Stimulated activated CD8-positive, alpha-beta memory T cell treated with anti-CD3 and anti-CD28 coated beads, Interleukin-7, amount 100 ng/mL, for 48 hours (primary cell): ENCODE measurements around the gene CYFIP2.

ENCODE experiments used
- DNase-seq, 2 donors: peaks; one replicate each; pipeline ENCODE4 v3.0.0-alpha.2; 2020; ENCODE audit warnings: low read depth in 1 of 2; ENCODE audit errors: extremely low read depth in 1 of 2

The CYFIP2 gene

GRCh38 chr5:157253547-157253946, 12.4 kb upstream of the CYFIP2 start:
- no peak for DNase-seq

GRCh38 chr5:157258450-157258849, 7.5 kb upstream of the CYFIP2 start:
- DNase-seq: no peak

- DNase-seq: no peak
These were observed 6.2 kb upstream of the CYFIP2 start for GRCh38 chr5:157259699-157260098.

GRCh38 chr5:157263496-157264090, 2.3 kb upstream of the CYFIP2 start:
- DNase-seq: no peak

- DNase-seq: peak in 1 of 2 donors; percentile 40
These were observed 524 bp downstream of the CYFIP2 start for GRCh38 chr5:157266286-157267007.

GRCh38 chr5:157267025-157267424, 1.1 kb downstream of the CYFIP2 start:
- no peak for DNase-seq

GRCh38 chr5:157267761-157268480, 2.0 kb downstream of the CYFIP2 start:
- DNase-seq: no peak

GRCh38 chr5:157269165-157269671, 3.3 kb downstream of the CYFIP2 start:
- DNase-seq: no peak

- DNase-seq: no peak
These were observed 3.9 kb downstream of the CYFIP2 start for GRCh38 chr5:157269761-157270272.

- no peak for DNase-seq
These were observed 4.8 kb downstream of the CYFIP2 start for GRCh38 chr5:157270771-157271170.

- DNase-seq: peak; percentile 70 to 91
These were observed 5.9 kb downstream of the CYFIP2 start for GRCh38 chr5:157271740-157272271.

GRCh38 chr5:157273131-157273556, 7.2 kb downstream of the CYFIP2 start:
- no peak for DNase-seq

GRCh38 chr5:157275403-157275802, 9.5 kb downstream of the CYFIP2 start:
- DNase-seq: no peak

- DNase-seq: no peak
These were observed 12.6 kb downstream of the CYFIP2 start for GRCh38 chr5:157278319-157279037.

- DNase-seq: no peak
These were observed 13.8 kb downstream of the CYFIP2 start for GRCh38 chr5:157279605-157280239.

GRCh38 chr5:157280927-157281326, 15.0 kb downstream of the CYFIP2 start:
- no peak for DNase-seq

GRCh38 chr5:157282150-157282549, 16.2 kb downstream of the CYFIP2 start:
- no peak for DNase-seq

GRCh38 chr5:157283434-157283833, 17.5 kb downstream of the CYFIP2 start:
- no peak for DNase-seq

GRCh38 chr5:157284458-157285212, 18.7 kb downstream of the CYFIP2 start:
- DNase-seq: no peak
